SH-SY5Y (cell line): ENCODE results near the gene UTS2B.

Source experiments
- GATA2 ChIP-seq: IDR thresholded peaks from 2 replicates; pipeline ENCODE4 v1.6.1; 2011; ENCODE audit warnings: mild to moderate bottlenecking, low read depth, low read length
- GATA3 ChIP-seq: IDR thresholded peaks from 2 replicates; pipeline ENCODE4 v1.6.1; 2011; ENCODE audit warnings: low read depth, mild to moderate bottlenecking, low read length, moderate library complexity

- TF ChIP-seq GATA3 (no peak), GATA2 (no peak)
These were observed 26.5 kb upstream of the UTS2B start for GRCh38 chr3:191356631-191357439.
